H9 (cell line): ENCODE results near the gene EXOC1L. TPM values are rescaled to one million over a fixed set of nuclear protein-coding genes. Genes with fewer than 3 reads are reported as not detected.

ENCODE experiments used
- DNase-seq: peaks from one replicate; pipeline ENCODE4 v3.0.0-alpha.2; 2017
- H2AFZ ChIP-seq: one replicate; pipeline ENCODE4 v1.6.1; 2013; ENCODE audit warnings: mild to moderate bottlenecking, low read length, control low read depth, moderate library complexity
- H2AK5ac ChIP-seq: 2 replicates; pipeline ENCODE4 v1.6.1; 2013; ENCODE audit warnings: low read length, control low read depth, mixed read lengths; ENCODE audit not compliant: insufficient read length
- H2BK120ac ChIP-seq: one replicate; pipeline ENCODE4 v1.6.1; 2013; ENCODE audit warnings: low read depth, mild to moderate bottlenecking, low read length, control low read depth, inconsistent platforms; ENCODE audit not compliant: poor library complexity, severe bottlenecking
- H2BK12ac ChIP-seq: 2 replicates; pipeline ENCODE4 v1.6.1; 2013; ENCODE audit warnings: low read length, control low read depth, mixed read lengths, low read depth; ENCODE audit not compliant: insufficient read length
- H2BK15ac ChIP-seq: 2 replicates; pipeline ENCODE4 v1.6.1; 2013; ENCODE audit warnings: low read depth, low read length, control low read depth
- H2BK20ac ChIP-seq: one replicate; pipeline ENCODE4 v1.6.1; 2013; ENCODE audit warnings: low read depth, mild to moderate bottlenecking, low read length, control low read depth, inconsistent platforms; ENCODE audit not compliant: poor library complexity, severe bottlenecking
- H2BK5ac ChIP-seq: 2 replicates; pipeline ENCODE4 v1.6.1; 2013; ENCODE audit warnings: low read length, control low read depth, mixed read lengths; ENCODE audit not compliant: insufficient read length
- H3K14ac ChIP-seq: 2 replicates; pipeline ENCODE4 v1.6.1; 2013; ENCODE audit warnings: low read length, control low read depth; ENCODE audit not compliant: insufficient read depth
- H3K18ac ChIP-seq: 2 replicates; pipeline ENCODE4 v1.6.1; 2013; ENCODE audit warnings: low read depth, mild to moderate bottlenecking, mixed read lengths, low read length, control low read depth; ENCODE audit not compliant: insufficient read length
- H3K23ac ChIP-seq: 2 replicates; pipeline ENCODE4 v1.6.1; 2013; ENCODE audit warnings: low read length, control low read depth, mixed read lengths, low read depth; ENCODE audit not compliant: insufficient read length
- H3K23me2 ChIP-seq: 2 replicates; pipeline ENCODE4 v1.6.1; 2013; ENCODE audit warnings: low read depth, mild to moderate bottlenecking, mixed read lengths, low read length, control low read depth; ENCODE audit not compliant: insufficient read length, poor library complexity, severe bottlenecking
- H3K27ac ChIP-seq: 2 replicates; pipeline ENCODE4 v1.5.1; 2013; ENCODE audit warnings: low read length, control low read depth, mixed read lengths, low read depth; ENCODE audit not compliant: insufficient read length
- H3K27me3 ChIP-seq: 2 replicates; pipeline ENCODE4 v1.6.1; 2013; ENCODE audit warnings: low read length, control low read depth, inconsistent platforms; ENCODE audit not compliant: insufficient read depth
- H3K4ac ChIP-seq: 2 replicates; pipeline ENCODE4 v1.6.1; 2013; ENCODE audit warnings: low read depth, mild to moderate bottlenecking, control low read depth, inconsistent platforms, low read length, moderate library complexity
- H3K4me1 ChIP-seq: 2 replicates; pipeline ENCODE4 v1.6.1; 2013; ENCODE audit warnings: low read length, control low read depth, inconsistent platforms; ENCODE audit not compliant: insufficient read depth
- H3K4me2 ChIP-seq: 2 replicates; pipeline ENCODE4 v1.6.1; 2013; ENCODE audit warnings: low read length, control low read depth, mixed read lengths; ENCODE audit not compliant: insufficient read length, insufficient read depth
- H3K56ac ChIP-seq: 2 replicates; pipeline ENCODE4 v1.6.1; 2013; ENCODE audit warnings: low read depth, mild to moderate bottlenecking, mixed read lengths, low read length, control low read depth; ENCODE audit not compliant: insufficient read length
- H3K79me1 ChIP-seq: 2 replicates; pipeline ENCODE4 v1.6.1; 2013; ENCODE audit warnings: low read depth, mild to moderate bottlenecking, moderate library complexity, low read length, control low read depth, inconsistent platforms; ENCODE audit not compliant: insufficient read depth, poor library complexity, severe bottlenecking
- H3K79me2 ChIP-seq: 2 replicates; pipeline ENCODE4 v1.6.1; 2013; ENCODE audit warnings: low read length, control low read depth, inconsistent platforms; ENCODE audit not compliant: insufficient read depth
- H3K9ac ChIP-seq: 2 replicates; pipeline ENCODE4 v1.6.1; 2013; ENCODE audit warnings: low read length, control low read depth, mixed read lengths; ENCODE audit not compliant: insufficient read length; ENCODE audit errors: extremely low read depth
- H3K9me3 ChIP-seq: one replicate; pipeline ENCODE4 v1.6.1; 2013; ENCODE audit warnings: low read depth, low read length, inconsistent platforms; ENCODE audit not compliant: control insufficient read depth
- H3T11ph ChIP-seq: one replicate; pipeline ENCODE4 v1.6.1; 2013; ENCODE audit warnings: mild to moderate bottlenecking, low read length, control low read depth, inconsistent platforms
- H4K20me1 ChIP-seq: one replicate; pipeline ENCODE4 v1.6.1; 2013; ENCODE audit not compliant: control insufficient read depth, insufficient read length, insufficient read depth
- H4K5ac ChIP-seq: 2 replicates; pipeline ENCODE4 v1.6.1; 2013; ENCODE audit warnings: low read depth, mild to moderate bottlenecking, mixed read lengths, low read length, control low read depth; ENCODE audit not compliant: insufficient read length
- H4K8ac ChIP-seq: replicated peaks from 2 replicates; pipeline ENCODE4 v1.6.1; 2013; ENCODE audit warnings: low read length, control low read depth, mixed read lengths, low read depth; ENCODE audit not compliant: insufficient read length
- H4K91ac ChIP-seq: 2 replicates; pipeline ENCODE4 v1.6.1; 2013; ENCODE audit warnings: low read depth, mild to moderate bottlenecking, moderate library complexity, mixed read lengths, low read length, control low read depth; ENCODE audit not compliant: insufficient read length
- H3K27ac Mint-ChIP-seq, 3 experiments: 2 replicates in 2 of 3; 3 replicates in 1 of 3; pipeline ENCODE4 v1.8.0; 2020 to 2021; ENCODE audit warnings: mixed read lengths in 3 of 3, mild to moderate bottlenecking in 1 of 3, moderate library complexity in 1 of 3
- H3K27me3 Mint-ChIP-seq: 2 replicates; pipeline ENCODE4 v1.8.0; 2021; ENCODE audit warnings: low read depth, mild to moderate bottlenecking, moderate library complexity, mixed read lengths
- H3K36me3 Mint-ChIP-seq, 3 experiments: 2 replicates in 2 of 3; 3 replicates in 1 of 3; pipeline ENCODE4 v1.8.0; 2020 to 2021; ENCODE audit warnings: low read depth in 3 of 3, mixed read lengths in 3 of 3; ENCODE audit not compliant: insufficient read depth in 1 of 3
- H3K4me1 Mint-ChIP-seq, 2 experiments: 2 replicates each; pipeline ENCODE4 v1.8.0; 2020; ENCODE audit warnings: mixed read lengths in 2 of 2
- H3K4me3 Mint-ChIP-seq, 2 experiments: 2 replicates in 1 of 2; 3 replicates in 1 of 2; pipeline ENCODE4 v1.8.0; 2020 to 2021; ENCODE audit warnings: mild to moderate bottlenecking in 2 of 2, mixed read lengths in 2 of 2, moderate library complexity in 1 of 2
- H3K9me3 Mint-ChIP-seq, 2 experiments: 2 replicates in 1 of 2; 3 replicates in 1 of 2; pipeline ENCODE4 v1.8.0; 2020; ENCODE audit warnings: mild to moderate bottlenecking in 2 of 2, mixed read lengths in 2 of 2, moderate library complexity in 1 of 2
- CTCF ChIP-seq: fragments of 200-600 bp; sonication (generic); conservative IDR thresholded peaks from 3 replicates; pipeline ENCODE4 v1.8.0; 2021; ENCODE audit warnings: antibody characterized with exemption, mild to moderate bottlenecking
- total RNA-seq: library from RNA; stranded (reverse); gene quantifications from 2 replicates; pipeline ENCODE4 v1.2.1, GENCODE V29; 2021

Gene EXOC1L
- total RNA-seq, 1 experiment from 2014 or later: not detected

GRCh38 chr4:55874831-55875230 lies 55.2 kb downstream of the EXOC1L start:
- no peak overlapping the region for H2BK120ac ChIP-seq
- TF ChIP-seq CTCF: no peak
- no peaks in the 10 kb centered on the region for H3K4me1 ChIP-seq
- H2BK5ac ChIP-seq: no peak overlapping the region
- H2BK12ac ChIP-seq: no peak overlapping the region
- H4K8ac ChIP-seq: no peak overlapping the region
- no peak overlapping the region for H3K4me3 Mint-ChIP-seq
- H3K9me3 ChIP-seq: no peaks in the 10 kb centered on the region
- H3K27ac Mint-ChIP-seq: no peak overlapping the region
- H3K9ac ChIP-seq: no peak overlapping the region
- no peak overlapping the region for H3K4ac ChIP-seq
- H3T11ph ChIP-seq: no peak overlapping the region
- H3K79me1 ChIP-seq: no peaks in the 10 kb centered on the region
- H3K23ac ChIP-seq: no peak overlapping the region
- H3K79me2 ChIP-seq: no peaks in the 10 kb centered on the region
- no peak overlapping the region for H3K4me2 ChIP-seq
- no peak overlapping the region for H2AK5ac ChIP-seq
- no peaks in the 10 kb centered on the region for H3K27me3 Mint-ChIP-seq
- no peak overlapping the region for H2BK15ac ChIP-seq
- no peaks in the 10 kb centered on the region for H3K23me2 ChIP-seq
- H4K20me1 ChIP-seq: no peaks in the 10 kb centered on the region
- H3K14ac ChIP-seq: no peak overlapping the region
- no peak overlapping the region for H2BK20ac ChIP-seq
- H3K9me3 Mint-ChIP-seq: no peaks in the 10 kb centered on the region
- DNase-seq: no peak
- no peaks in the 10 kb centered on the region for H3K4me1 Mint-ChIP-seq
- H3K36me3 Mint-ChIP-seq: peaks cover 5 to 24% (median 17%) of the 10 kb centered on the region in 3 experiments; a peak in 6 of 7 replicates
- no peak overlapping the region for H4K5ac ChIP-seq
- H4K91ac ChIP-seq: no peak overlapping the region
- no peak overlapping the region for H3K56ac ChIP-seq
- no peak overlapping the region for H2AFZ ChIP-seq
- H3K27ac ChIP-seq: no peak overlapping the region
- no peak overlapping the region for H3K18ac ChIP-seq
- H3K27me3 ChIP-seq: no peaks in the 10 kb centered on the region
